Caco-2 (cell line): Measurements from ENCODE around the gene ATG7. TPM values are rescaled to one million over a fixed set of nuclear protein-coding genes. Genes with fewer than 3 reads are reported as not detected.

Source experiments
- BruUV-seq: library from RNA; stranded (reverse); fragments of 400-500 nt; replicated peaks from 2 replicates; lab custom pipeline; 2021; lab: Mats Ljungman, UMichigan
- CTCF ChIA-PET: fragments of 300-600 bp; sonication (Branson Sonifier 250); formaldehyde crosslinking; loops from one replicate; lab custom pipeline; 2022; ENCODE audit warnings: antibody characterized with exemption; lab: Charles Lee
- POLR2A ChIA-PET: fragments of 300-600 bp; sonication (Branson Sonifier 250); formaldehyde crosslinking; loops from one replicate; lab custom pipeline; 2022; ENCODE audit warnings: antibody characterized with exemption; lab: Charles Lee
- DNase-seq, 2 experiments: peaks; one replicate each; pipeline versions ENCODE4 v3.0.0 to v3.0.0-alpha.2; 2020 to 2022
- H3K27me3 ChIP-seq: replicated peaks from 2 replicates; pipeline ENCODE4 v1.6.0; 2011; ENCODE audit warnings: low read length; ENCODE audit not compliant: control insufficient read depth, insufficient read depth
- H3K36me3 ChIP-seq: 2 replicates; pipeline ENCODE4 v1.5.1; 2011; ENCODE audit warnings: low read length; ENCODE audit not compliant: control insufficient read depth, insufficient read depth
- H3K4me1 ChIP-seq: fragments of 250-450 bp; sonication (Bioruptor Pico); 2 replicates; pipeline ENCODE4 v1.5.1; 2020; ENCODE audit warnings: mild to moderate bottlenecking
- H3K4me3 ChIP-seq: 2 replicates; pipeline ENCODE4 v1.5.1; 2011; ENCODE audit warnings: low read depth, mild to moderate bottlenecking, control low read depth, low read length
- H3K9me3 ChIP-seq: fragments of 250-450 bp; sonication (Bioruptor Pico); 2 replicates; pipeline ENCODE4 v1.5.1; 2020; ENCODE audit warnings: mild to moderate bottlenecking, moderate library complexity
- H3K27ac Mint-ChIP-seq: one replicate; pipeline ENCODE4 v1.8.0; 2022; ENCODE audit warnings: mixed read lengths; ENCODE audit not compliant: unreplicated experiment
- H3K27me3 Mint-ChIP-seq: one replicate; pipeline ENCODE4 v1.8.0; 2022; ENCODE audit warnings: mixed read lengths; ENCODE audit not compliant: insufficient read depth, unreplicated experiment
- H3K36me3 Mint-ChIP-seq: one replicate; pipeline ENCODE4 v1.8.0; 2022; ENCODE audit warnings: mild to moderate bottlenecking, mixed read lengths; ENCODE audit not compliant: insufficient read depth, unreplicated experiment
- H3K4me1 Mint-ChIP-seq: one replicate; pipeline ENCODE4 v1.8.0; 2022; ENCODE audit warnings: low read depth, mixed read lengths; ENCODE audit not compliant: unreplicated experiment
- H3K4me3 Mint-ChIP-seq: one replicate; pipeline ENCODE4 v1.8.0; 2022; ENCODE audit warnings: mild to moderate bottlenecking, moderate library complexity, mixed read lengths; ENCODE audit not compliant: unreplicated experiment
- H3K9me3 Mint-ChIP-seq: one replicate; pipeline ENCODE4 v1.8.0; 2022; ENCODE audit warnings: mixed read lengths; ENCODE audit not compliant: unreplicated experiment
- intact Hi-C: fragments of 100-400 bp; cut with micrococcal nuclease; formaldehyde crosslinking; loops from one replicate; pipeline ENCODE4 v1.10.0; 2022; ENCODE audit not compliant: unreplicated experiment
- total RNA-seq: library from RNA; stranded (reverse); gene quantifications from 2 replicates; pipeline ENCODE4 v1.2.3, GENCODE V29; 2022
- TF ChIP-seq, protein P1 (sequence below), 2 experiments: fragments of 200-600 bp in 1 of 2; IDR thresholded peaks; 1 replicate in 1 of 2; 2 replicates in 1 of 2; pipeline versions ENCODE4 v1.5.1 to v1.8.0; 2011 to 2022; ENCODE audit warnings: antibody characterized with exemption in 1 of 2, control low read depth in 1 of 2, inconsistent platforms in 1 of 2, low read depth in 1 of 2, low read length in 1 of 2, mild to moderate bottlenecking in 1 of 2, moderate library complexity in 1 of 2; ENCODE audit not compliant: insufficient read depth in 1 of 2, severe bottlenecking in 1 of 2, unreplicated experiment in 1 of 2

Gene ATG7
- total RNA-seq, 1 experiment from 2014 or later: 24.4 TPM

DNA sequence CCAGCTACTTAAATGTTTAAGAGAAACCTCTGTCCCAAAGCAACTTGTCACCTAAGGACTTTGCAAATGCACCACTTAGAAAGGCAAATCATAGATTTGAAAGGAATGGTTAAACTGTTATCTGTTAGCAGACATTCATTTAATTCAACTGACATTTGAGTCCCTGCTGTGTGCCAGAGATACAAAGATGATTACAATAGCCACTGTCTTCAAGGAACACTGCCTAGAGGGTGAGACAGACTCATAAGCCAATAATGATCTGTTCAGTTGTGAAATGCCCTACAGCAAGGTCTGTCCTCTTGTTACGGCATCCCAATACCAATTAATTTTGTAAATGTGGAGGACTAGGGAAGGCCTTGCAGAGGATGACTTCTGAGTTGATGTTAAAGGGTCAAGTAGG is 113.1 kb downstream of the ATG7 start:
- POLR2A ChIA-PET: no interaction called here

GRCh38 chr3:11385891-11386290 is 113.7 kb downstream of the ATG7 start:
- H3K27ac Mint-ChIP-seq: no peak overlapping the region

More for the DNA sequence above, 113.1 kb downstream of the ATG7 start:
- Histone ChIP-seq H3K27me3 (no peaks in the 10 kb centered on the region), H3K9me3 (no peaks in the 10 kb centered on the region), H3K4me1 (peaks cover 11% of the 10 kb centered on the region), H3K36me3 (no peaks in the 10 kb centered on the region), H3K4me3 (no peak overlapping the region)
- intact Hi-C loops: loop anchor here (10.0 kb wide), 1 partner anchor 149 kb away; no protein-coding TSS in a partner anchor
- no TSS peak for BruUV-seq
- Mint-ChIP-seq H3K9me3 (no peaks in the 10 kb centered on the region), H3K27ac (no peak overlapping the region), H3K4me3 (no peak overlapping the region), H3K4me1 (peaks cover 11% of the 10 kb centered on the region), H3K36me3 (no peaks in the 10 kb centered on the region), H3K27me3 (no peaks in the 10 kb centered on the region)
- TF ChIP-seq, protein P1, sequence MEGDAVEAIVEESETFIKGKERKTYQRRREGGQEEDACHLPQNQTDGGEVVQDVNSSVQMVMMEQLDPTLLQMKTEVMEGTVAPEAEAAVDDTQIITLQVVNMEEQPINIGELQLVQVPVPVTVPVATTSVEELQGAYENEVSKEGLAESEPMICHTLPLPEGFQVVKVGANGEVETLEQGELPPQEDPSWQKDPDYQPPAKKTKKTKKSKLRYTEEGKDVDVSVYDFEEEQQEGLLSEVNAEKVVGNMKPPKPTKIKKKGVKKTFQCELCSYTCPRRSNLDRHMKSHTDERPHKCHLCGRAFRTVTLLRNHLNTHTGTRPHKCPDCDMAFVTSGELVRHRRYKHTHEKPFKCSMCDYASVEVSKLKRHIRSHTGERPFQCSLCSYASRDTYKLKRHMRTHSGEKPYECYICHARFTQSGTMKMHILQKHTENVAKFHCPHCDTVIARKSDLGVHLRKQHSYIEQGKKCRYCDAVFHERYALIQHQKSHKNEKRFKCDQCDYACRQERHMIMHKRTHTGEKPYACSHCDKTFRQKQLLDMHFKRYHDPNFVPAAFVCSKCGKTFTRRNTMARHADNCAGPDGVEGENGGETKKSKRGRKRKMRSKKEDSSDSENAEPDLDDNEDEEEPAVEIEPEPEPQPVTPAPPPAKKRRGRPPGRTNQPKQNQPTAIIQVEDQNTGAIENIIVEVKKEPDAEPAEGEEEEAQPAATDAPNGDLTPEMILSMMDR (IDR thresholded peaks at IDR 0.05; ENCODE audit: insufficient read depth in 1 of 2, low read depth in 1 of 2, low read length in 1 of 2, severe bottlenecking in 1 of 2, unreplicated experiment in 1 of 2): no peak
- CTCF ChIA-PET: no interaction called here
- DNase-seq: no peak

GRCh38 chr3:11386465-11387113 is 114.4 kb downstream of the ATG7 start:
- Histone ChIP-seq H3K4me1 (peaks cover under 1% of the 10 kb centered on the region; the same call in 1 of the 2 replicates), H3K27me3 (no peaks in the 10 kb centered on the region), H3K36me3 (no peaks in the 10 kb centered on the region), H3K9me3 (no peaks in the 10 kb centered on the region), H3K4me3 (no peak overlapping the region)
- H3K36me3 Mint-ChIP-seq: no peaks in the 10 kb centered on the region
- TF ChIP-seq, protein P1 (IDR thresholded peaks at IDR 0.05; ENCODE audit: insufficient read depth in 1 of 2, low read depth in 1 of 2, low read length in 1 of 2, severe bottlenecking in 1 of 2, unreplicated experiment in 1 of 2): no peak
- CTCF ChIA-PET: no interaction called here
- POLR2A ChIA-PET: no interaction called here
- no peaks in the 10 kb centered on the region for H3K27me3 Mint-ChIP-seq
- intact Hi-C loops: loop anchor here (10.0 kb wide), 1 partner anchor 148 kb away; no protein-coding TSS in a partner anchor
- H3K9me3 Mint-ChIP-seq: no peaks in the 10 kb centered on the region
- no peak for DNase-seq
- no TSS peak for BruUV-seq
- peaks cover 18% of the 10 kb centered on the region for H3K4me1 Mint-ChIP-seq
- H3K4me3 Mint-ChIP-seq: no peak overlapping the region
- H3K27ac Mint-ChIP-seq: no peak overlapping the region

More at GRCh38 chr3:11385891-11386290, 113.7 kb downstream of the ATG7 start:
- no peaks in the 10 kb centered on the region for H3K36me3 ChIP-seq
- Mint-ChIP-seq H3K4me3 (no peak overlapping the region), H3K27me3 (no peaks in the 10 kb centered on the region), H3K36me3 (no peaks in the 10 kb centered on the region), H3K9me3 (no peaks in the 10 kb centered on the region), H3K4me1 (peaks cover 11% of the 10 kb centered on the region)
- peaks cover 5% of the 10 kb centered on the region; the same call in 1 of the 2 replicates for H3K4me1 ChIP-seq
- H3K4me3 ChIP-seq: no peak overlapping the region
- intact Hi-C loops: loop anchor here (10.0 kb wide), 1 partner anchor 149 kb away; no protein-coding TSS in a partner anchor
- BruUV-seq: no TSS peak
- H3K27me3 ChIP-seq: no peaks in the 10 kb centered on the region
- CTCF ChIA-PET: no interaction called here
- POLR2A ChIA-PET: no interaction called here
- H3K9me3 ChIP-seq: no peaks in the 10 kb centered on the region
- TF ChIP-seq, protein P1 (IDR thresholded peaks at IDR 0.05; ENCODE audit: insufficient read depth in 1 of 2, low read depth in 1 of 2, low read length in 1 of 2, severe bottlenecking in 1 of 2, unreplicated experiment in 1 of 2): no peak
- DNase-seq: no peak
